Liver (tissue), 9 donors: ENCODE results near the gene UBXN1. TPM values are rescaled to one million over a fixed set of nuclear protein-coding genes. Genes with fewer than 3 reads are reported as not detected.

ENCODE experiments used
- DNase-seq: peaks from one replicate; pipeline ENCODE4 v3.0.0-alpha.2; 2017; ENCODE audit warnings: low spot score
- H3K27ac ChIP-seq, 2 donors: one replicate each; pipeline ENCODE4 v1.7.0; 2013; ENCODE audit warnings: inconsistent platforms in 2 of 2, low read length in 2 of 2, control low read depth in 1 of 2, low read depth in 1 of 2, mild to moderate bottlenecking in 1 of 2
- H3K27me3 ChIP-seq, 4 donors: one replicate each; pipeline versions ENCODE4 v1.6.1 to v1.7.0; 2013; ENCODE audit warnings: low read length in 3 of 4, inconsistent platforms in 1 of 4, mild to moderate bottlenecking in 1 of 4, moderate library complexity in 1 of 4; ENCODE audit not compliant: control insufficient read depth in 4 of 4, insufficient read depth in 4 of 4
- H3K36me3 ChIP-seq, 4 donors: one replicate each; pipeline versions ENCODE4 v1.6.1 to v1.7.0; 2013; ENCODE audit warnings: low read length in 3 of 4, mild to moderate bottlenecking in 3 of 4, low read depth in 1 of 4, moderate library complexity in 1 of 4; ENCODE audit not compliant: control insufficient read depth in 4 of 4, insufficient read depth in 3 of 4
- H3K4me1 ChIP-seq, 4 donors: one replicate each; pipeline versions ENCODE4 v1.6.1 to v1.7.0; 2013; ENCODE audit warnings: low read length in 3 of 4, mild to moderate bottlenecking in 3 of 4, moderate library complexity in 1 of 4; ENCODE audit not compliant: control insufficient read depth in 4 of 4, insufficient read depth in 4 of 4
- H3K4me3 ChIP-seq, 3 donors: one replicate each; pipeline versions ENCODE4 v1.6.1 to v1.7.0; 2013; ENCODE audit warnings: low read length in 3 of 3, control low read depth in 1 of 3, low read depth in 1 of 3, mild to moderate bottlenecking in 1 of 3
- H3K9ac ChIP-seq, 2 donors: one replicate each; pipeline ENCODE4 v1.7.0; 2013; ENCODE audit warnings: low read length in 2 of 2, mild to moderate bottlenecking in 2 of 2, moderate library complexity in 2 of 2, control low read depth in 1 of 2, low read depth in 1 of 2
- H3K9me3 ChIP-seq, 4 donors: one replicate each; pipeline versions ENCODE4 v1.6.1 to v1.7.0; 2013; ENCODE audit warnings: low read length in 3 of 4; ENCODE audit not compliant: control insufficient read depth in 4 of 4
- ATF3 ChIP-seq: IDR thresholded peaks from 2 replicates; pipeline ENCODE4 v1.6.1; 2016; ENCODE audit warnings: antibody characterized with exemption
- CTCF ChIP-seq: fragments of 150-350 bp; IDR thresholded peaks from 2 replicates; pipeline ENCODE4 v1.5.1; 2017; ENCODE audit warnings: improper control_type of control experiment, low read depth, low read length; ENCODE audit not compliant: missing input control
- EGR1 ChIP-seq, 2 donors: IDR thresholded peaks; 2 replicates each; pipeline ENCODE4 v1.6.1; 2016 to 2018; ENCODE audit warnings: antibody characterized with exemption in 2 of 2, low read depth in 2 of 2
- FOXA1 ChIP-seq: IDR thresholded peaks from 2 replicates; pipeline ENCODE4 v1.6.1; 2016; ENCODE audit warnings: antibody characterized with exemption
- FOXA2 ChIP-seq: IDR thresholded peaks from 2 replicates; pipeline ENCODE4 v1.6.1; 2016; ENCODE audit warnings: antibody characterized with exemption
- GABPA ChIP-seq, 2 donors: IDR thresholded peaks in 1 of 2; conservative IDR thresholded peaks in 1 of 2; 2 replicates each; pipeline ENCODE4 v1.6.1; 2016; ENCODE audit warnings: antibody characterized with exemption in 2 of 2, mild to moderate bottlenecking in 1 of 2, moderate library complexity in 1 of 2
- HNF4A ChIP-seq, 2 donors: conservative IDR thresholded peaks; 2 replicates each; pipeline ENCODE4 v1.6.1; 2016; ENCODE audit warnings: antibody characterized with exemption in 2 of 2, mild to moderate bottlenecking in 2 of 2
- HNF4G ChIP-seq: IDR thresholded peaks from 2 replicates; pipeline ENCODE4 v1.6.1; 2016; ENCODE audit warnings: antibody characterized with exemption
- NR2F2 ChIP-seq: IDR thresholded peaks from 2 replicates; pipeline ENCODE4 v1.6.1; 2016; ENCODE audit warnings: antibody characterized with exemption
- RAD21 ChIP-seq, 2 donors: IDR thresholded peaks; 2 replicates each; pipeline ENCODE4 v1.6.1; 2016; ENCODE audit warnings: antibody characterized with exemption in 2 of 2, mild to moderate bottlenecking in 2 of 2
- SP1 ChIP-seq: IDR thresholded peaks from 2 replicates; pipeline ENCODE4 v1.6.1; 2018; ENCODE audit warnings: antibody characterized with exemption, mild to moderate bottlenecking
- TAF1 ChIP-seq: conservative IDR thresholded peaks from 2 replicates; pipeline ENCODE4 v1.6.1; 2016; ENCODE audit warnings: antibody characterized with exemption, mild to moderate bottlenecking
- YY1 ChIP-seq: IDR thresholded peaks from 2 replicates; pipeline ENCODE4 v1.6.1; 2016; ENCODE audit warnings: antibody characterized with exemption, mild to moderate bottlenecking
- ZBTB33 ChIP-seq: IDR thresholded peaks from 2 replicates; pipeline ENCODE4 v1.6.1; 2016; ENCODE audit warnings: antibody characterized with exemption
- WGBS: extraction: QIAGEN DNeasy Blood & Tissue Kit; methylation state at CpG from one replicate; pipeline ENCODE4 v1.1.7; 2013; 5-methylcytosine and 5-hydroxymethylcytosine counted together
- polyA plus RNA-seq, 2 donors: library from polyadenylated mRNA; stranded (reverse) in 1 of 2; unstranded in 1 of 2; fragments of 200-250 nt in 1 of 2; fragments of >200 nt in 1 of 2; fragmentation: Nextera tagmentation in 1 of 2; extraction: Ambion mirVana in 1 of 2; gene quantifications; one replicate each; pipeline versions ENCODE4 v1.2.1 to v1.2.3, GENCODE V29; 2013 to 2015
- total RNA-seq, 2 donors: library from RNA; depleted of rRNA; stranded (reverse); fragments of >200 nt; gene quantifications; one replicate each; pipeline ENCODE4 v1.2.3, GENCODE V29; 2014
- TF ChIP-seq, protein P1 (sequence below): IDR thresholded peaks from 2 replicates; pipeline ENCODE4 v1.6.1; 2016; ENCODE audit warnings: antibody characterized with exemption
- TF ChIP-seq, protein P2 (sequence below): IDR thresholded peaks from 2 replicates; pipeline ENCODE4 v1.6.1; 2016; ENCODE audit warnings: antibody characterized with exemption, mild to moderate bottlenecking
- donor health status: healthy.
- donor health status: healthy.
- donor health status: healthy.
- donor health status: healthy.
- donor health status: healthy.

The UBXN1 gene
- total and polyA plus RNA-seq, 4 donors, result 31.4 to 45.7 (median 41.2) TPM

GRCh38 chr11:62721994-62722393 is 43.1 kb upstream of the UBXN1 start (continued):
- no peak for TF ChIP-seq NR2F2
- TF ChIP-seq, protein P1, sequence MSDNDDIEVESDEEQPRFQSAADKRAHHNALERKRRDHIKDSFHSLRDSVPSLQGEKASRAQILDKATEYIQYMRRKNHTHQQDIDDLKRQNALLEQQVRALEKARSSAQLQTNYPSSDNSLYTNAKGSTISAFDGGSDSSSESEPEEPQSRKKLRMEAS, result no peak
- TF ChIP-seq YY1, result no peak
- TF ChIP-seq FOXA1, result no peak
- no peak for TF ChIP-seq GABPA (IDR thresholded peaks at IDR 0.05 in 1 of 2, conservative IDR thresholded peaks at IDR 0.05 in 1 of 2)

- no peak for DNase-seq
- H3K4me3 ChIP-seq, result no peak overlapping the region
- no peak overlapping the region for H3K27ac ChIP-seq
- peaks cover 0 to 19% (median 16%) of the 10 kb centered on the region in 4 donors for H3K4me1 ChIP-seq
- no peaks in the 10 kb centered on the region for H3K27me3 ChIP-seq
- H3K9me3 ChIP-seq, result no peaks in the 10 kb centered on the region
- 87% methylated on average over 2 of the region's 2 CpGs for WGBS
- peaks cover 26 to 85% (median 80%) of the 10 kb centered on the region in 4 donors for H3K36me3 ChIP-seq
- H3K9ac ChIP-seq, result no peak overlapping the region
- TF ChIP-seq HNF4G (no peak), ATF3 (no peak), NR2F2 (no peak), CTCF (no peak)
Measured at GRCh38 chr11:62719302-62719978, 40.6 kb upstream of the UBXN1 start.

GRCh38 chr11:62716816-62717215 is 37.9 kb upstream of the UBXN1 start:
- Histone ChIP-seq H3K36me3 (peaks cover 17 to 67% (median 64%) of the 10 kb centered on the region in 4 donors), H3K9me3 (no peaks in the 10 kb centered on the region), H3K27ac (no peak overlapping the region), H3K4me1 (peaks cover 6 to 41% (median 32%) of the 10 kb centered on the region in 4 donors), H3K27me3 (no peaks in the 10 kb centered on the region), H3K4me3 (no peak overlapping the region), H3K9ac (no peak overlapping the region)
- TF ChIP-seq ZBTB33 (no peak), NR2F2 (no peak), RAD21 (IDR thresholded peaks at IDR 0.05) (no peak), ATF3 (no peak), TAF1 (no peak), FOXA2 (no peak), FOXA1 (no peak), EGR1 (IDR thresholded peaks at IDR 0.05; ENCODE audit: low read depth in 2 of 2) (no peak), YY1 (no peak), SP1 (no peak), GABPA (IDR thresholded peaks at IDR 0.05 in 1 of 2, conservative IDR thresholded peaks at IDR 0.05 in 1 of 2) (no peak), HNF4A (conservative IDR thresholded peaks at IDR 0.05) (no peak), CTCF (no peak)
- TF ChIP-seq, protein P2, sequence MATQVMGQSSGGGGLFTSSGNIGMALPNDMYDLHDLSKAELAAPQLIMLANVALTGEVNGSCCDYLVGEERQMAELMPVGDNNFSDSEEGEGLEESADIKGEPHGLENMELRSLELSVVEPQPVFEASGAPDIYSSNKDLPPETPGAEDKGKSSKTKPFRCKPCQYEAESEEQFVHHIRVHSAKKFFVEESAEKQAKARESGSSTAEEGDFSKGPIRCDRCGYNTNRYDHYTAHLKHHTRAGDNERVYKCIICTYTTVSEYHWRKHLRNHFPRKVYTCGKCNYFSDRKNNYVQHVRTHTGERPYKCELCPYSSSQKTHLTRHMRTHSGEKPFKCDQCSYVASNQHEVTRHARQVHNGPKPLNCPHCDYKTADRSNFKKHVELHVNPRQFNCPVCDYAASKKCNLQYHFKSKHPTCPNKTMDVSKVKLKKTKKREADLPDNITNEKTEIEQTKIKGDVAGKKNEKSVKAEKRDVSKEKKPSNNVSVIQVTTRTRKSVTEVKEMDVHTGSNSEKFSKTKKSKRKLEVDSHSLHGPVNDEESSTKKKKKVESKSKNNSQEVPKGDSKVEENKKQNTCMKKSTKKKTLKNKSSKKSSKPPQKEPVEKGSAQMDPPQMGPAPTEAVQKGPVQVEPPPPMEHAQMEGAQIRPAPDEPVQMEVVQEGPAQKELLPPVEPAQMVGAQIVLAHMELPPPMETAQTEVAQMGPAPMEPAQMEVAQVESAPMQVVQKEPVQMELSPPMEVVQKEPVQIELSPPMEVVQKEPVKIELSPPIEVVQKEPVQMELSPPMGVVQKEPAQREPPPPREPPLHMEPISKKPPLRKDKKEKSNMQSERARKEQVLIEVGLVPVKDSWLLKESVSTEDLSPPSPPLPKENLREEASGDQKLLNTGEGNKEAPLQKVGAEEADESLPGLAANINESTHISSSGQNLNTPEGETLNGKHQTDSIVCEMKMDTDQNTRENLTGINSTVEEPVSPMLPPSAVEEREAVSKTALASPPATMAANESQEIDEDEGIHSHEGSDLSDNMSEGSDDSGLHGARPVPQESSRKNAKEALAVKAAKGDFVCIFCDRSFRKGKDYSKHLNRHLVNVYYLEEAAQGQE, result no peak
- no peak for DNase-seq
- WGBS, result 94% methylated on average over 11 of the region's 11 CpGs
